CD14-positive monocyte (primary cell): ENCODE results near the gene TM4SF18. TPM values are rescaled to one million over a fixed set of nuclear protein-coding genes. Genes with fewer than 3 reads are reported as not detected.

ENCODE experiments used
- DNase-seq, 3 donors: peaks; one replicate each; pipeline ENCODE4 v3.0.0-alpha.2; 2011 to 2022
- H2AFZ ChIP-seq: 2 replicates; pipeline ENCODE4 v1.6.0; 2012; ENCODE audit warnings: mild to moderate bottlenecking, low read depth, low read length, inconsistent platforms; ENCODE audit not compliant: insufficient read depth, poor library complexity, severe bottlenecking
- H3K27ac ChIP-seq, 2 donors: 1 replicate in 1 of 2; 2 replicates in 1 of 2; pipeline ENCODE4 v1.5.1; 2012 to 2013; ENCODE audit warnings: low read length in 2 of 2, control low read depth in 1 of 2, inconsistent platforms in 1 of 2, low read depth in 1 of 2, mild to moderate bottlenecking in 1 of 2
- H3K27me3 ChIP-seq, 2 donors: one replicate each; pipeline versions ENCODE4 v1.6.0 to v1.6.1; 2011 to 2013; ENCODE audit warnings: low read length in 2 of 2; ENCODE audit not compliant: control insufficient read depth in 2 of 2, insufficient read depth in 2 of 2
- H3K36me3 ChIP-seq, 2 donors: replicated peaks in 1 of 2; 1 replicate in 1 of 2; 2 replicates in 1 of 2; pipeline versions ENCODE4 v1.5.1 to v1.6.1; 2012 to 2013; ENCODE audit warnings: low read length in 2 of 2, control low read depth in 1 of 2, inconsistent platforms in 1 of 2, mild to moderate bottlenecking in 1 of 2; ENCODE audit not compliant: insufficient read depth in 2 of 2, control insufficient read depth in 1 of 2
- H3K4me1 ChIP-seq, 2 donors: 1 replicate in 1 of 2; 2 replicates in 1 of 2; pipeline versions ENCODE4 v1.5.1 to v1.6.1; 2012 to 2013; ENCODE audit warnings: low read length in 2 of 2, control low read depth in 1 of 2, inconsistent platforms in 1 of 2, mild to moderate bottlenecking in 1 of 2, moderate library complexity in 1 of 2; ENCODE audit not compliant: insufficient read depth in 2 of 2, control insufficient read depth in 1 of 2
- H3K4me2 ChIP-seq: replicated peaks from 2 replicates; pipeline ENCODE3; 2012; ENCODE audit warnings: low read length, moderate library complexity, mild to moderate bottlenecking; ENCODE audit not compliant: poor library complexity, severe bottlenecking; ENCODE audit errors: extremely low read depth
- H3K4me3 ChIP-seq, 3 experiments: fragments of 200-600 bp in 1 of 3; sonication (generic) in 1 of 3; replicated peaks in 1 of 3; 1 replicate in 2 of 3; 2 replicates in 1 of 3; pipeline ENCODE4 v1.5.1; 2011 to 2013; ENCODE audit warnings: low read length in 3 of 3, mild to moderate bottlenecking in 3 of 3, control low read depth in 2 of 3, low read depth in 2 of 3, inconsistent platforms in 1 of 3, moderate library complexity in 1 of 3
- H3K79me2 ChIP-seq: 2 replicates; pipeline ENCODE4 v1.6.0; 2012; ENCODE audit warnings: mild to moderate bottlenecking, control low read depth, inconsistent platforms, low read length, moderate library complexity; ENCODE audit not compliant: insufficient read depth
- H3K9ac ChIP-seq: 2 replicates; pipeline ENCODE4 v1.6.0; 2017; ENCODE audit warnings: low read length, mild to moderate bottlenecking; ENCODE audit not compliant: insufficient read depth, poor library complexity, severe bottlenecking
- H3K9me3 ChIP-seq, 2 donors: replicated peaks in 1 of 2; 1 replicate in 1 of 2; 2 replicates in 1 of 2; pipeline versions ENCODE4 v1.5.1 to v1.6.1; 2012 to 2013; ENCODE audit warnings: low read length in 2 of 2, control low read depth in 1 of 2; ENCODE audit not compliant: control insufficient read depth in 1 of 2, insufficient read depth in 1 of 2
- H4K20me1 ChIP-seq: 2 replicates; pipeline ENCODE4 v1.6.0; 2012; ENCODE audit warnings: mild to moderate bottlenecking, low read length, control low read depth, moderate library complexity; ENCODE audit not compliant: insufficient read depth
- H3K27ac Mint-ChIP-seq, 7 donors: one replicate each; pipeline ENCODE4 v1.8.0; 2020; ENCODE audit warnings: mild to moderate bottlenecking in 7 of 7, mixed read lengths in 7 of 7, moderate library complexity in 6 of 7, inconsistent platforms in 2 of 7
- H3K27me3 Mint-ChIP-seq, 3 donors: one replicate each; pipeline ENCODE4 v1.8.0; 2021 to 2022; ENCODE audit warnings: low read depth in 3 of 3, mild to moderate bottlenecking in 3 of 3, mixed read lengths in 3 of 3, moderate library complexity in 3 of 3, inconsistent platforms in 1 of 3
- H3K36me3 Mint-ChIP-seq, 2 donors: one replicate each; pipeline ENCODE4 v1.8.0; 2020; ENCODE audit warnings: mixed read lengths in 2 of 2, inconsistent platforms in 1 of 2, mild to moderate bottlenecking in 1 of 2
- H3K4me1 Mint-ChIP-seq: one replicate; pipeline ENCODE4 v1.8.0; 2020; ENCODE audit warnings: mild to moderate bottlenecking, mixed read lengths
- H3K4me3 Mint-ChIP-seq, 2 donors: one replicate each; pipeline ENCODE4 v1.8.0; 2020; ENCODE audit warnings: mild to moderate bottlenecking in 2 of 2, mixed read lengths in 2 of 2, moderate library complexity in 1 of 2
- H3K9me3 Mint-ChIP-seq, 7 donors: one replicate each; pipeline ENCODE4 v1.8.0; 2020 to 2022; ENCODE audit warnings: mixed read lengths in 7 of 7, mild to moderate bottlenecking in 6 of 7, moderate library complexity in 6 of 7, inconsistent platforms in 2 of 7
- CTCF ChIP-seq: fragments of 200-600 bp; IDR thresholded peaks from one replicate; pipeline ENCODE4 v1.8.0; 2022; ENCODE audit warnings: antibody characterized with exemption, mild to moderate bottlenecking
- WGBS: methylation state at CpG from one replicate; pipeline ENCODE4 v1.1.5; 2013; ENCODE audit warnings: missing lambda C conversion rate; ENCODE audit not compliant: insufficient coverage; 5-methylcytosine and 5-hydroxymethylcytosine counted together
- intact Hi-C, 2 donors: fragments of 100-400 bp; cut with micrococcal nuclease; formaldehyde crosslinking; loops; one replicate each; pipeline versions ENCODE4 v1.15.0 to v1.15.1; 2023
- polyA plus RNA-seq, 3 donors: library from polyadenylated mRNA; depleted of rRNA in 1 of 3; unstranded in 2 of 3; stranded (reverse) in 1 of 3; fragments of 300-500 nt in 2 of 3; fragments of >200 nt in 1 of 3; fragmentation: Illumina TruSeq in 2 of 3; gene quantifications; 1 replicate in 2 of 3; 2 replicates in 1 of 3; pipeline ENCODE4 v1.2.3, GENCODE V29; 2012 to 2021

TM4SF18 gene
- polyA plus RNA-seq, 3 donors = not detected

GRCh38 chr3:149356044-149356592 lies 22.7 kb upstream of the TM4SF18 start:
- H3K9me3 Mint-ChIP-seq = peaks cover 0 to 2% (median 0%) of the 10 kb centered on the region in 7 donors
- Histone ChIP-seq H2AFZ (no peak overlapping the region), H3K27me3 (no peaks in the 10 kb centered on the region), H3K4me2 (no peak overlapping the region), H3K9ac (no peak overlapping the region), H3K4me1 (no peaks in the 10 kb centered on the region), H3K79me2 (no peaks in the 10 kb centered on the region), H3K36me3 (no peaks in the 10 kb centered on the region), H3K9me3 (no peaks in the 10 kb centered on the region), H3K27ac (no peak overlapping the region), H3K4me3 (no peak overlapping the region), H4K20me1 (no peaks in the 10 kb centered on the region)
- DNase-seq = no peak
- no peaks in the 10 kb centered on the region for H3K27me3 Mint-ChIP-seq
- TF ChIP-seq CTCF = no peak
- intact Hi-C loops = no loop called here
- peaks cover 2% of the 10 kb centered on the region for H3K4me1 Mint-ChIP-seq
- no peak overlapping the region for H3K4me3 Mint-ChIP-seq
- H3K27ac Mint-ChIP-seq = no peak overlapping the region
- no peaks in the 10 kb centered on the region for H3K36me3 Mint-ChIP-seq
- WGBS = 100% methylated on average over 4 of the region's 6 CpGs

- Histone ChIP-seq H3K9me3 (no peaks in the 10 kb centered on the region), H3K4me1 (no peaks in the 10 kb centered on the region), H2AFZ (no peak overlapping the region), H3K4me2 (no peak overlapping the region), H3K9ac (no peak overlapping the region), H3K4me3 (no peak overlapping the region), H4K20me1 (no peaks in the 10 kb centered on the region), H3K27me3 (no peaks in the 10 kb centered on the region), H3K27ac (no peak overlapping the region), H3K79me2 (no peaks in the 10 kb centered on the region), H3K36me3 (no peaks in the 10 kb centered on the region)
- Mint-ChIP-seq H3K9me3 (peaks cover 0 to 2% (median 0%) of the 10 kb centered on the region in 7 donors), H3K36me3 (no peaks in the 10 kb centered on the region), H3K4me1 (peaks cover 2% of the 10 kb centered on the region), H3K27ac (peak overlapping the region in 1 of 7 donors; percentile 10), H3K4me3 (no peak overlapping the region), H3K27me3 (peaks cover 0 to 3% (median 0%) of the 10 kb centered on the region in 3 donors)
- TF ChIP-seq CTCF = no peak
- DNase-seq = no peak
- WGBS = no CpG with 5 or more reads among the region's 1 CpG
- intact Hi-C loops = loop anchor here in 1 of 2 donors (5.0 kb wide), 1 partner anchor 129 kb away; no protein-coding TSS in a partner anchor
Observed at GRCh38 chr3:149353581-149354184, 20.2 kb upstream of the TM4SF18 start.
